GM10248 (cell line): ENCODE measurements around the gene CLRN3.

Source experiments
- CTCF ChIA-PET: fragments of 300-600 bp; sonication (Branson Sonifier 250); formaldehyde crosslinking; extraction: SDS; loops from one replicate; lab custom pipeline; 2021; ENCODE audit warnings: antibody characterized with exemption; lab: Yijun Ruan, JAX
- POLR2A ChIA-PET: fragments of 350-650 bp; sonication (Branson Sonifier 250); formaldehyde crosslinking; extraction: SDS; loops from one replicate; lab custom pipeline; 2020; ENCODE audit warnings: antibody characterized with exemption; lab: Yijun Ruan, JAX
- DNase-seq: peaks from one replicate; pipeline ENCODE4 v3.0.0; 2012; ENCODE audit errors: extremely low spot score
- CTCF ChIP-seq: IDR thresholded peaks from 2 replicates; pipeline ENCODE4 v1.5.1; 2012; ENCODE audit warnings: mild to moderate bottlenecking, low read depth; ENCODE audit errors: extremely low read depth, missing control alignments, control extremely low read depth

Gene CLRN3

GRCh38 chr10:127832501-127832900 lies 60.2 kb downstream of the CLRN3 start:
- ChIA-PET CTCF (no interaction called here), POLR2A (no interaction called here)

GRCh38 chr10:127830414-127830813 lies 62.3 kb downstream of the CLRN3 start:
- no peak for TF ChIP-seq CTCF
- CTCF ChIA-PET: no interaction called here
- DNase-seq: no peak
- POLR2A ChIA-PET: no interaction called here

More at GRCh38 chr10:127832501-127832900, 60.2 kb downstream of the CLRN3 start:
- DNase-seq: no peak
- no peak for TF ChIP-seq CTCF
